A549 (cell line): Measurements from ENCODE around the gene CDYL2. TPM values are rescaled to one million over a fixed set of nuclear protein-coding genes. Genes with fewer than 3 reads are reported as not detected.
"Not testable (repeated sequence)": the region's sequence is repeated elsewhere in the genome, so short reads cannot be mapped to it uniquely, and the experiment has no call there.

Experiments used
- ATAC-seq, 2 experiments: fragments of 200-7000 bp in 1 of 2; fragments of >200 bp in 1 of 2; cut with Nextera tagmentation in 1 of 2; cut with Tn5 transposase in 1 of 2; 3 replicates each; pipeline versions ENCODE4 v1.8.0 to v1.9.1; 2018 to 2020; ENCODE audit warnings: mild to moderate bottlenecking in 1 of 2, moderate library complexity in 1 of 2
- CTCF ChIA-PET: fragments of 300-600 bp; sonication (Branson Sonifier 250); formaldehyde crosslinking; extraction: SDS; loops from one replicate; lab custom pipeline; 2021; ENCODE audit warnings: antibody characterized with exemption, inconsistent platforms; lab: Yijun Ruan, JAX
- POLR2A ChIA-PET: fragments of 350-600 bp; formaldehyde crosslinking; extraction: SDS; loops from one replicate; lab custom pipeline; 2021; ENCODE audit warnings: antibody characterized with exemption, inconsistent platforms; lab: Yijun Ruan, JAX
- DNase-seq, 2 experiments: peaks; one replicate each; pipeline versions ENCODE4 v3.0.0 to v3.0.0-alpha.2; 2011 to 2016; ENCODE audit warnings: low read depth in 1 of 2, low spot score in 1 of 2
- FAIRE-seq: peaks from 2 replicates; lab custom pipeline; 2011; peaks lifted over from hg19 to GRCh38; lab: Jason Lieb, UNC
- H3K27ac ChIP-seq, 2 experiments: fragments of >200 bp; sonication (Bioruptor Twin); formaldehyde crosslinking; 3 replicates each; pipeline ENCODE4 v1.5.1; 2016 to 2017
- H3K4me1 ChIP-seq: fragments of >200 bp; sonication (Bioruptor Twin); formaldehyde crosslinking; 3 replicates; pipeline ENCODE4 v1.6.1; 2016
- H3K4me2 ChIP-seq: fragments of >200 bp; sonication (Bioruptor Twin); formaldehyde crosslinking; 3 replicates; pipeline ENCODE4 v1.6.1; 2016
- H3K4me3 ChIP-seq: fragments of >200 bp; sonication (Bioruptor Twin); formaldehyde crosslinking; 3 replicates; pipeline ENCODE4 v1.5.1; 2016
- H3K9me3 ChIP-seq: fragments of >200 bp; sonication (Bioruptor Twin); formaldehyde crosslinking; 3 replicates; pipeline ENCODE4 v1.6.1; 2016
- BCL3 ChIP-seq: fragments of >200 bp; sonication (Bioruptor Twin); formaldehyde crosslinking; IDR thresholded peaks from 3 replicates; pipeline ENCODE4 v1.6.1; 2016
- BHLHE40 ChIP-seq: IDR thresholded peaks from 2 replicates; pipeline ENCODE4 v1.6.1; 2012; ENCODE audit warnings: low read depth, low read length, inconsistent platforms
- EHF ChIP-seq: fragments of 250-450 bp; sonication (Bioruptor Pico); IDR thresholded peaks from 2 replicates; pipeline ENCODE4 v1.5.0; 2020; ENCODE audit warnings: mild to moderate bottlenecking
- EP300 ChIP-seq, 2 experiments: fragments of >200 bp; sonication (Bioruptor Twin); formaldehyde crosslinking; IDR thresholded peaks; 2 replicates in 1 of 2; 3 replicates in 1 of 2; pipeline ENCODE4 v1.6.1; 2016 to 2017
- FOSL2 ChIP-seq, 2 experiments: fragments of 450-650 bp in 1 of 2; fragments of >200 bp in 1 of 2; sonication (Bioruptor Twin) in 1 of 2; formaldehyde crosslinking; IDR thresholded peaks; 2 replicates each; pipeline versions ENCODE4 v1.5.0 to v1.6.1; 2016 to 2020; ENCODE audit warnings: mild to moderate bottlenecking in 1 of 2, moderate library complexity in 1 of 2
- FOXS1 ChIP-seq: fragments of 250-450 bp; sonication (Bioruptor Pico); IDR thresholded peaks from 2 replicates; pipeline ENCODE4 v1.5.0; 2020; ENCODE audit warnings: mild to moderate bottlenecking, moderate library complexity
- GATA3 ChIP-seq: IDR thresholded peaks from 2 replicates; pipeline ENCODE4 v1.6.1; 2012; ENCODE audit warnings: borderline replicate concordance
- HDAC2 ChIP-seq: fragments of 200-600 bp; sonication (generic); IDR thresholded peaks from 2 replicates; pipeline ENCODE4 v1.6.1; 2016
- HOXB13 ChIP-seq: fragments of 250-450 bp; sonication (Bioruptor Pico); IDR thresholded peaks from 2 replicates; pipeline ENCODE4 v1.5.0; 2020; ENCODE audit warnings: low read depth, mild to moderate bottlenecking, moderate library complexity
- HOXB5 ChIP-seq: fragments of 250-450 bp; sonication (Bioruptor Pico); IDR thresholded peaks from 2 replicates; pipeline ENCODE4 v1.5.0; 2020; ENCODE audit warnings: mild to moderate bottlenecking, moderate library complexity
- JUNB ChIP-seq: fragments of >200 bp; sonication (Bioruptor Twin); formaldehyde crosslinking; IDR thresholded peaks from 2 replicates; pipeline ENCODE4 v1.6.1; 2016
- MAFK ChIP-seq: fragments of 450-650 bp; IDR thresholded peaks from 2 replicates; pipeline ENCODE4 v1.6.1; 2014; ENCODE audit not compliant: partially characterized antibody
- NFE2L2 ChIP-seq: fragments of 150-350 bp; conservative IDR thresholded peaks from 2 replicates; pipeline ENCODE4 v1.6.1; 2014; ENCODE audit warnings: low read length
- NPAS2 ChIP-seq: fragments of 250-450 bp; sonication (Bioruptor Pico); IDR thresholded peaks from 2 replicates; pipeline ENCODE4 v1.8.0; 2022; ENCODE audit warnings: mild to moderate bottlenecking, moderate library complexity, borderline replicate concordance
- PHF8 ChIP-seq: fragments of 200-600 bp; sonication (generic); IDR thresholded peaks from 2 replicates; pipeline ENCODE4 v1.6.1; 2016; ENCODE audit warnings: low read depth, mild to moderate bottlenecking, antibody characterized with exemption, moderate library complexity, borderline replicate concordance
- RFX5 ChIP-seq: fragments of 450-650 bp; IDR thresholded peaks from 2 replicates; pipeline ENCODE4 v1.7.1; 2014; ENCODE audit warnings: antibody characterized with exemption, mild to moderate bottlenecking, moderate library complexity
- SREBF2 ChIP-seq: fragments of 450-650 bp; IDR thresholded peaks from 2 replicates; pipeline ENCODE4 v1.6.1; 2014; ENCODE audit warnings: mild to moderate bottlenecking, moderate library complexity
- ZFP36 ChIP-seq: fragments of 450-650 bp; IDR thresholded peaks from 2 replicates; pipeline ENCODE4 v1.6.1; 2014; ENCODE audit warnings: borderline replicate concordance; ENCODE audit not compliant: partially characterized antibody
- WGBS: methylation state at CpG from one replicate; pipeline ENCODE4 v1.1.6; 2017; ENCODE audit errors: missing lambda C conversion rate; 5-methylcytosine and 5-hydroxymethylcytosine counted together
- polyA plus RNA-seq, 4 experiments: library from polyadenylated mRNA; depleted of rRNA in 3 of 4; stranded (reverse); fragments of >200 nt; fragmentation: RNase III in 1 of 4; extraction: RNeasy Plus Mini Kit Qiagen cat#74134 plus additional on column Dnase treatment in 1 of 4; gene quantifications; 2 replicates in 3 of 4; 3 replicates in 1 of 4; pipeline ENCODE4 v1.2.3, GENCODE V29; 2011 to 2017

CDYL2 gene
- polyA plus RNA-seq, 2 of the 4 experiments (the other 2 are of a cell fraction): 0.05 to 0.10 TPM

DNA sequence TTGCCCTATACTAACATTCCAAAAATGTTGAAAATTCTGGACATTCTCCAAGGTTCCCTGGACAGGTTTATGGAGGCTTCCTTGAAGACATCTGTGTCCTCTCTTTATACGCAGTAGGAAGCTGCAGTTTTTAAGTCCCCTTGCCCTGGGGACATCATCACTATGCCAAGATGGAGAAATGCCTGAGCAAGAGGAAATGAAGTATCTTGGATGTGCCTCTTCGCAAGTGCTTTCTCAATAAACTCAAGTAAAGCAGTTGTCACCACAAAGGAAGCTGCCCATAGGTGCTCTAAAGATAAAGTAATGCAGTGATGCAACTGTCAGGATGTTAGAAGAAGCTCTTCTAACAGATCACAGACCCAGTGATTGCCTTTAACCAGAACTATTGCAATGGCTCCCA is 71.0 kb downstream of the CDYL2 start:
- no peak for FAIRE-seq
- Histone ChIP-seq H3K9me3 (no peaks in the 10 kb centered on the region), H3K4me2 (no peak overlapping the region), H3K27ac (no peak overlapping the region), H3K4me3 (no peak overlapping the region), H3K4me1 (no peaks in the 10 kb centered on the region)
- POLR2A ChIA-PET: no interaction called here
- CTCF ChIA-PET: no interaction called here
- DNase-seq: no peak
- ATAC-seq: no peak
- WGBS: 2% methylated on average over 2 of the region's 2 CpGs
- TF ChIP-seq FOSL2 (IDR thresholded peaks at IDR 0.05) (no peak), FOSL2 (CRISPR knock-in tag; IDR thresholded peaks at IDR 0.05) (no peak), HOXB5 (CRISPR knock-in tag) (no peak), HDAC2 (no peak), RFX5 (no peak), HOXB13 (CRISPR knock-in tag) (no peak), JUNB (no peak), FOXS1 (CRISPR knock-in tag) (no peak), NFE2L2 (no peak), EHF (CRISPR knock-in tag) (no peak), EP300 (IDR thresholded peaks at IDR 0.05) (no peak), ZFP36 (no peak)

GRCh38 chr16:80731915-80732314 is 72.5 kb downstream of the CDYL2 start:
- no peaks in the 10 kb centered on the region for H3K4me1 ChIP-seq
- no peak overlapping the region for H3K4me2 ChIP-seq
- ChIA-PET CTCF (no interaction called here), POLR2A (no interaction called here)
- DNase-seq: no peak
- TF ChIP-seq JUNB (no peak), GATA3 (no peak), BCL3 (no peak), MAFK (peak; percentile 51)
- H3K27ac ChIP-seq: no peak overlapping the region
- H3K9me3 ChIP-seq: no peaks in the 10 kb centered on the region
- WGBS: 26% methylated on average over 2 of the region's 2 CpGs
- H3K4me3 ChIP-seq: no peak overlapping the region
- ATAC-seq: no peak
- no peak for FAIRE-seq

- H3K9me3 ChIP-seq, H3K4me2 ChIP-seq, ATAC-seq, DNase-seq, H3K4me3 ChIP-seq, POLR2A ChIA-PET, FAIRE-seq, H3K4me1 ChIP-seq, H3K27ac ChIP-seq, CTCF ChIA-PET: not testable (repeated sequence)
- WGBS: 46% methylated on average over 24 of the region's 29 CpGs
Measured at GRCh38 chr16:80727066-80727763, 77.2 kb downstream of the CDYL2 start.

GRCh38 chr16:80725566-80726162 is 78.7 kb downstream of the CDYL2 start:
- no peak overlapping the region for H3K4me3 ChIP-seq
- no peak for FAIRE-seq
- no peak for ATAC-seq
- no peaks in the 10 kb centered on the region for H3K4me1 ChIP-seq
- 53% methylated on average over 9 of the region's 9 CpGs for WGBS
- TF ChIP-seq PHF8: no peak
- TF ChIP-seq NPAS2 (CRISPR knock-in tag): no peak
- TF ChIP-seq BHLHE40: no peak
- TF ChIP-seq FOXS1 (CRISPR knock-in tag): no peak
- no peak for TF ChIP-seq EHF (CRISPR knock-in tag)
- no peak for TF ChIP-seq SREBF2
- TF ChIP-seq HDAC2: no peak
- H3K4me2 ChIP-seq: no peak overlapping the region
- CTCF ChIA-PET: no interaction called here
- DNase-seq: no peak
- POLR2A ChIA-PET: no interaction called here
- H3K27ac ChIP-seq: no peak overlapping the region
- H3K9me3 ChIP-seq: no peaks in the 10 kb centered on the region; the same call in 2 of the 3 replicates
